OCI-LY3 (cell line): ENCODE data around the gene GSTK1.

Experiments
- EZH2phosphoT487 ChIP-seq: fragments of 200-600 bp; shearing (Covaris generic); IDR thresholded peaks from 2 replicates; pipeline ENCODE4 v1.6.1; 2018; ENCODE audit warnings: antibody characterized with exemption, mixed run types, low read depth
- TF ChIP-seq, protein P1 (sequence below): fragments of 200-600, 300-600 bp; sonication (generic); IDR thresholded peaks from 2 replicates; pipeline ENCODE4 v1.5.1; 2014; ENCODE audit warnings: antibody characterized with exemption, low read length, low read depth

DNA sequence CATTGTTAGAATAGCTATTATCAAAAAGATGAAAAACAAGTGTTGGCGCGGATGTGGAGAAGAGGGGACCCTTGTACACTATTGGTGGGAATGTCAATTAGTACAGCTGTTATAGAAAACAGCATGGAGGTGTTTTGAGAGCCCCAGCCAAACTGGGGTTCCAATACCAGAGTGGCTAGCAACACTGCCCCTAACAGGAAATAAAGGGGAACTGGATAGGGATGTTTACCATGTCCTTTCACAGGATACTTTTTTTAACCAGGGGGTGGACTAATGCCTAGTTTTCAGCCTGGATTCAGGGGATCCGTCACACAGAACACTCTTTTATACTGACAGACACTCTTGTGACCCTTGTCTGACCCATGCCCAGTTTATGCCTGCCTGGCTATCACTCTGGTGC, 6.9 kb upstream of the GSTK1 start:
- TF ChIP-seq, protein P1, sequence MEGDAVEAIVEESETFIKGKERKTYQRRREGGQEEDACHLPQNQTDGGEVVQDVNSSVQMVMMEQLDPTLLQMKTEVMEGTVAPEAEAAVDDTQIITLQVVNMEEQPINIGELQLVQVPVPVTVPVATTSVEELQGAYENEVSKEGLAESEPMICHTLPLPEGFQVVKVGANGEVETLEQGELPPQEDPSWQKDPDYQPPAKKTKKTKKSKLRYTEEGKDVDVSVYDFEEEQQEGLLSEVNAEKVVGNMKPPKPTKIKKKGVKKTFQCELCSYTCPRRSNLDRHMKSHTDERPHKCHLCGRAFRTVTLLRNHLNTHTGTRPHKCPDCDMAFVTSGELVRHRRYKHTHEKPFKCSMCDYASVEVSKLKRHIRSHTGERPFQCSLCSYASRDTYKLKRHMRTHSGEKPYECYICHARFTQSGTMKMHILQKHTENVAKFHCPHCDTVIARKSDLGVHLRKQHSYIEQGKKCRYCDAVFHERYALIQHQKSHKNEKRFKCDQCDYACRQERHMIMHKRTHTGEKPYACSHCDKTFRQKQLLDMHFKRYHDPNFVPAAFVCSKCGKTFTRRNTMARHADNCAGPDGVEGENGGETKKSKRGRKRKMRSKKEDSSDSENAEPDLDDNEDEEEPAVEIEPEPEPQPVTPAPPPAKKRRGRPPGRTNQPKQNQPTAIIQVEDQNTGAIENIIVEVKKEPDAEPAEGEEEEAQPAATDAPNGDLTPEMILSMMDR: no peak
- no peak for TF ChIP-seq EZH2phosphoT487
